HG02759 (cell line): ENCODE results near the gene DNAH14.
"Not testable (repeated sequence)": the region's sequence is repeated elsewhere in the genome, so short reads cannot be mapped to it uniquely, and the experiment has no call there.

Experiments
- ATAC-seq: cut with Tn5 transposase; IDR thresholded peaks from one replicate; pipeline ENCODE4 v1.9.1; 2021; ENCODE audit warnings: mild to moderate bottlenecking, moderate library complexity; ENCODE audit not compliant: unreplicated experiment

Gene DNAH14

GRCh38 chr1:225335098-225335778 lies 405.8 kb downstream of the DNAH14 start:
- not testable (repeated sequence) for ATAC-seq

- no peak for ATAC-seq
These were observed 409.1 kb downstream of the DNAH14 start for GRCh38 chr1:225338545-225338944.

- no peak for ATAC-seq
These were observed 412.2 kb downstream of the DNAH14 start for GRCh38 chr1:225341642-225342041.

GRCh38 chr1:225342695-225343094 lies 413.2 kb downstream of the DNAH14 start:
- no peak for ATAC-seq

GRCh38 chr1:225343618-225344017 lies 414.1 kb downstream of the DNAH14 start:
- ATAC-seq, result no peak

- no peak for ATAC-seq
These were observed 417.7 kb downstream of the DNAH14 start for GRCh38 chr1:225347123-225347683.

GRCh38 chr1:225348400-225348799 lies 418.9 kb downstream of the DNAH14 start:
- ATAC-seq, result no peak

- no peak for ATAC-seq
These were observed 420.4 kb downstream of the DNAH14 start for GRCh38 chr1:225349826-225350225.

- ATAC-seq, result no peak
These were observed 421.4 kb downstream of the DNAH14 start for GRCh38 chr1:225350872-225351271.

GRCh38 chr1:225354906-225355305 lies 425.4 kb downstream of the DNAH14 start:
- no peak for ATAC-seq

- no peak for ATAC-seq
These were observed 426.4 kb downstream of the DNAH14 start for GRCh38 chr1:225355863-225356262.

GRCh38 chr1:225360119-225360518 lies 430.6 kb downstream of the DNAH14 start:
- ATAC-seq, result no peak

- no peak for ATAC-seq
These were observed 431.7 kb downstream of the DNAH14 start for GRCh38 chr1:225361176-225361575.

GRCh38 chr1:225362805-225363204 lies 433.3 kb downstream of the DNAH14 start:
- no peak for ATAC-seq

GRCh38 chr1:225364439-225364838 lies 435.0 kb downstream of the DNAH14 start:
- no peak for ATAC-seq

GRCh38 chr1:225366018-225366417 lies 436.5 kb downstream of the DNAH14 start:
- ATAC-seq, result no peak

GRCh38 chr1:225366552-225366951 lies 437.1 kb downstream of the DNAH14 start:
- ATAC-seq, result no peak

GRCh38 chr1:225368036-225368552 lies 438.6 kb downstream of the DNAH14 start:
- ATAC-seq, result no peak

- no peak for ATAC-seq
These were observed 442.0 kb downstream of the DNAH14 start for GRCh38 chr1:225371366-225372010.

- no peak for ATAC-seq
These were observed 443.7 kb downstream of the DNAH14 start for GRCh38 chr1:225373155-225373554.

GRCh38 chr1:225374996-225375395 lies 445.5 kb downstream of the DNAH14 start:
- ATAC-seq, result no peak

GRCh38 chr1:225378880-225379279 lies 449.4 kb downstream of the DNAH14 start:
- ATAC-seq, result no peak
